PC-3 (cell line): ENCODE results near the gene ENO4. TPM values are rescaled to one million over a fixed set of nuclear protein-coding genes. Genes with fewer than 3 reads are reported as not detected.

Experiments
- ATAC-seq: fragments of 200-7000 bp; cut with Tn5 transposase; 2 replicates; pipeline ENCODE4 v1.9.1; 2020; ENCODE audit warnings: mild to moderate bottlenecking, moderate library complexity
- BruUV-seq: library from RNA; stranded (reverse); fragments of 400-500 nt; replicated peaks from 2 replicates; lab custom pipeline; 2021; lab: Mats Ljungman, UMichigan
- CTCF ChIA-PET: fragments of 300-600 bp; sonication (Branson Sonifier 250); formaldehyde crosslinking; loops from one replicate; lab custom pipeline; 2022; ENCODE audit warnings: antibody characterized with exemption; lab: Charles Lee
- POLR2A ChIA-PET: fragments of 300-600 bp; sonication (Branson Sonifier 250); formaldehyde crosslinking; loops from one replicate; lab custom pipeline; 2022; ENCODE audit warnings: antibody characterized with exemption; ENCODE audit not compliant: unreplicated experiment; lab: Charles Lee
- DNase-seq: peaks from one replicate; pipeline ENCODE4 v3.0.0-alpha.2; 2015
- H2AFZ ChIP-seq: fragments of 300-600 bp; sonication (generic); 2 replicates; pipeline ENCODE4 v1.6.0; 2016; ENCODE audit warnings: antibody characterized with exemption, low read length
- H3F3A ChIP-seq: fragments of 300-600 bp; sonication (generic); one replicate; pipeline ENCODE4 v1.6.0; 2017; ENCODE audit warnings: antibody characterized with exemption, low read length, control low read depth, mild to moderate bottlenecking; ENCODE audit not compliant: unreplicated experiment
- H3K27ac ChIP-seq: fragments of 300-600 bp; sonication (generic); 2 replicates; pipeline ENCODE4 v1.5.1; 2016; ENCODE audit warnings: mild to moderate bottlenecking, low read length
- H3K27me3 ChIP-seq: fragments of 300-600 bp; sonication (generic); 2 replicates; pipeline ENCODE4 v1.6.1; 2016; ENCODE audit warnings: low read length, mixed read lengths
- H3K36me3 ChIP-seq: fragments of 300-600 bp; sonication (generic); 2 replicates; pipeline ENCODE4 v1.6.1; 2016; ENCODE audit warnings: low read depth, mixed run types, low read length, mixed read lengths
- H3K4me1 ChIP-seq: fragments of 300-600 bp; sonication (generic); 2 replicates; pipeline ENCODE4 v1.5.1; 2016; ENCODE audit warnings: low read length; ENCODE audit not compliant: insufficient read depth
- H3K4me2 ChIP-seq: fragments of 300-600 bp; sonication (generic); 2 replicates; pipeline ENCODE4 v1.6.0; 2016; ENCODE audit warnings: low read length
- H3K4me3 ChIP-seq: fragments of 300-600 bp; sonication (generic); 2 replicates; pipeline ENCODE4 v1.5.1; 2016; ENCODE audit warnings: mild to moderate bottlenecking, low read length, mixed read lengths
- H3K79me2 ChIP-seq: fragments of 300-600 bp; sonication (generic); 2 replicates; pipeline ENCODE4 v1.6.1; 2017; ENCODE audit warnings: low read length, mixed read lengths
- H3K9ac ChIP-seq: fragments of 300-600 bp; sonication (generic); 2 replicates; pipeline ENCODE4 v1.6.0; 2016; ENCODE audit warnings: mild to moderate bottlenecking, low read length
- H3K9me2 ChIP-seq: fragments of 300-600 bp; sonication (generic); replicated peaks from 2 replicates; pipeline ENCODE4 v1.6.1; 2016; ENCODE audit warnings: mixed run types, low read length, mixed read lengths
- H3K9me3 ChIP-seq: fragments of 300-600 bp; sonication (generic); 2 replicates; pipeline ENCODE4 v1.6.1; 2016; ENCODE audit warnings: low read length, mixed read lengths
- H4K20me1 ChIP-seq: fragments of 300-600 bp; sonication (generic); 2 replicates; pipeline ENCODE4 v1.6.1; 2016; ENCODE audit warnings: low read length, mixed read lengths
- CTCF ChIP-seq: fragments of 300-600 bp; sonication (generic); conservative IDR thresholded peaks from 2 replicates; pipeline ENCODE4 v1.5.1; 2017; ENCODE audit warnings: antibody characterized with exemption, low read depth, mild to moderate bottlenecking, low read length
- EZH2 ChIP-seq: fragments of 300-600 bp; sonication (generic); IDR thresholded peaks from one replicate; pipeline ENCODE4 v1.6.1; 2017; ENCODE audit warnings: antibody characterized with exemption, mild to moderate bottlenecking, low read length; ENCODE audit not compliant: unreplicated experiment
- EZH2phosphoT487 ChIP-seq: fragments of 300-600 bp; sonication (generic); IDR thresholded peaks from 2 replicates; pipeline ENCODE4 v1.6.1; 2018; ENCODE audit warnings: mild to moderate bottlenecking, antibody characterized with exemption, low read length, borderline replicate concordance
- intact Hi-C: fragments of 100-400 bp; cut with micrococcal nuclease; formaldehyde crosslinking; loops from 2 replicates; pipeline ENCODE4 v1.9.0; 2023
- total RNA-seq: library from RNA; depleted of rRNA; stranded (reverse); fragments of >200 nt; gene quantifications from 2 replicates; pipeline ENCODE4 v1.2.3, GENCODE V29; 2014

ENO4 gene
- total RNA-seq, 1 experiment from 2014 or later, result not detected

- Histone ChIP-seq H3K9me3 (no peaks in the 10 kb centered on the region), H3K4me2 (no peak overlapping the region), H3K9me2 (no peaks in the 10 kb centered on the region), H3K9ac (no peak overlapping the region), H3K36me3 (no peaks in the 10 kb centered on the region), H2AFZ (no peak overlapping the region), H3K4me3 (no peak overlapping the region), H3K27ac (no peak overlapping the region), H4K20me1 (no peaks in the 10 kb centered on the region), H3K4me1 (no peaks in the 10 kb centered on the region), H3K27me3 (no peaks in the 10 kb centered on the region), H3K79me2 (no peaks in the 10 kb centered on the region), H3F3A (no peaks in the 10 kb centered on the region)
- intact Hi-C loops, result no loop called here
- ATAC-seq (no peak), DNase-seq (no peak)
- ChIA-PET CTCF (no interaction called here), POLR2A (no interaction called here)
- TF ChIP-seq CTCF (no peak), EZH2 (no peak), EZH2phosphoT487 (no peak)
- no TSS peak for BruUV-seq
Measured at GRCh38 chr10:116819999-116820677, 29.2 kb upstream of the ENO4 start.

GRCh38 chr10:116825901-116826300, 23.4 kb upstream of the ENO4 start:
- H3K27me3 ChIP-seq, result no peaks in the 10 kb centered on the region
- H3K9me2 ChIP-seq, result no peaks in the 10 kb centered on the region
- intact Hi-C loops, result no loop called here
- no peak overlapping the region for H3K4me3 ChIP-seq
- no peaks in the 10 kb centered on the region for H3K4me1 ChIP-seq
- no peak overlapping the region for H3K27ac ChIP-seq
- no peak for DNase-seq
- no peak for TF ChIP-seq EZH2phosphoT487
- TF ChIP-seq CTCF, result no peak
- TF ChIP-seq EZH2, result no peak
- ChIA-PET POLR2A (no interaction called here), CTCF (no interaction called here)
- no peak for ATAC-seq
- no peaks in the 10 kb centered on the region for H3K79me2 ChIP-seq
- H3F3A ChIP-seq, result no peaks in the 10 kb centered on the region
- no peak overlapping the region for H3K9ac ChIP-seq
- H3K36me3 ChIP-seq, result no peaks in the 10 kb centered on the region
- no peaks in the 10 kb centered on the region for H3K9me3 ChIP-seq
- H3K4me2 ChIP-seq, result no peak overlapping the region
- no peak overlapping the region for H2AFZ ChIP-seq
- H4K20me1 ChIP-seq, result no peaks in the 10 kb centered on the region
- BruUV-seq, result no TSS peak

- CTCF ChIA-PET, result no interaction called here
- Histone ChIP-seq H3K36me3 (no peaks in the 10 kb centered on the region), H3F3A (no peaks in the 10 kb centered on the region), H2AFZ (no peak overlapping the region), H3K4me2 (no peak overlapping the region), H3K27me3 (no peaks in the 10 kb centered on the region), H3K9me2 (no peaks in the 10 kb centered on the region), H4K20me1 (no peaks in the 10 kb centered on the region), H3K4me1 (no peaks in the 10 kb centered on the region), H3K9me3 (no peaks in the 10 kb centered on the region), H3K79me2 (no peaks in the 10 kb centered on the region), H3K9ac (no peak overlapping the region), H3K27ac (no peak overlapping the region), H3K4me3 (no peak overlapping the region)
- intact Hi-C loops, result no loop called here
- no peak for TF ChIP-seq CTCF
- no peak for TF ChIP-seq EZH2phosphoT487
- no peak for TF ChIP-seq EZH2
- BruUV-seq, result no TSS peak
- POLR2A ChIA-PET, result no interaction called here
- ATAC-seq, result no peak
- no peak for DNase-seq
Measured at GRCh38 chr10:116826803-116827202, 22.5 kb upstream of the ENO4 start.
